RWPE2 (cell line): ENCODE results near the gene TOX3.

Source experiments
- ATAC-seq: fragments of 200-7000 bp; cut with Tn5 transposase; 3 replicates; pipeline ENCODE4 v1.9.1; 2021; ENCODE audit warnings: low read depth
- DNase-seq: peaks from one replicate; pipeline ENCODE4 v3.0.0-alpha.2; 2020; ENCODE audit warnings: low spot score
- H3K27ac ChIP-seq: fragments of 450-650 bp; 2 replicates; pipeline ENCODE4 v1.5.1; 2017; ENCODE audit warnings: mild to moderate bottlenecking; ENCODE audit not compliant: poor library complexity, severe bottlenecking
- H3K27me3 ChIP-seq: fragments of 250-450 bp; sonication (Bioruptor Pico); 2 replicates; pipeline ENCODE4 v1.5.1; 2021; ENCODE audit warnings: mild to moderate bottlenecking, moderate library complexity; ENCODE audit not compliant: insufficient read depth, poor library complexity, severe bottlenecking
- H3K36me3 ChIP-seq: fragments of 250-450 bp; sonication (Bioruptor Pico); 2 replicates; pipeline ENCODE4 v1.5.1; 2020; ENCODE audit warnings: low read depth, mild to moderate bottlenecking, moderate library complexity
- H3K4me1 ChIP-seq: fragments of 250-450 bp; sonication (Bioruptor Pico); 2 replicates; pipeline ENCODE4 v1.5.1; 2021; ENCODE audit warnings: mild to moderate bottlenecking, moderate library complexity; ENCODE audit not compliant: insufficient read depth, poor library complexity, severe bottlenecking
- H3K4me3 ChIP-seq: fragments of 250-450 bp; sonication (Bioruptor Pico); 2 replicates; pipeline ENCODE4 v1.5.1; 2021; ENCODE audit warnings: mild to moderate bottlenecking, moderate library complexity; ENCODE audit not compliant: severe bottlenecking
- H3K9me3 ChIP-seq: fragments of 250-450 bp; sonication (Bioruptor Pico); 2 replicates; pipeline ENCODE4 v1.5.1; 2021; ENCODE audit warnings: mild to moderate bottlenecking, moderate library complexity; ENCODE audit not compliant: severe bottlenecking
- CTCF ChIP-seq: fragments of 450-650 bp; IDR thresholded peaks from one replicate; pipeline ENCODE4 v1.5.1; 2017; ENCODE audit warnings: mild to moderate bottlenecking, moderate library complexity; ENCODE audit not compliant: poor library complexity, severe bottlenecking

The TOX3 gene

GRCh38 chr16:52480237-52480636 is 66.7 kb downstream of the TOX3 start:
- no peak for ATAC-seq
- DNase-seq = no peak
- no peaks in the 10 kb centered on the region for H3K4me1 ChIP-seq
- H3K9me3 ChIP-seq = no peaks in the 10 kb centered on the region
- TF ChIP-seq CTCF = no peak
- H3K27ac ChIP-seq = no peak overlapping the region
- no peaks in the 10 kb centered on the region for H3K36me3 ChIP-seq
- H3K27me3 ChIP-seq = peaks cover 7% of the 10 kb centered on the region
- H3K4me3 ChIP-seq = no peak overlapping the region

- TF ChIP-seq CTCF = no peak
- Histone ChIP-seq H3K27me3 (no peaks in the 10 kb centered on the region), H3K4me3 (no peak overlapping the region), H3K27ac (no peak overlapping the region), H3K4me1 (no peaks in the 10 kb centered on the region), H3K9me3 (no peaks in the 10 kb centered on the region), H3K36me3 (no peaks in the 10 kb centered on the region)
- no peak for ATAC-seq
- no peak for DNase-seq
These were observed 70.8 kb downstream of the TOX3 start for GRCh38 chr16:52476111-52476510.

GRCh38 chr16:52474679-52475078 is 72.3 kb downstream of the TOX3 start:
- no peak overlapping the region for H3K4me3 ChIP-seq

GRCh38 chr16:52473096-52473495 is 73.8 kb downstream of the TOX3 start:
- no peak overlapping the region for H3K27ac ChIP-seq
- no peaks in the 10 kb centered on the region for H3K27me3 ChIP-seq
- H3K36me3 ChIP-seq = no peaks in the 10 kb centered on the region
- ATAC-seq (no peak), DNase-seq (no peak)
- no peak overlapping the region for H3K4me3 ChIP-seq
- no peaks in the 10 kb centered on the region for H3K4me1 ChIP-seq
- H3K9me3 ChIP-seq = no peaks in the 10 kb centered on the region
- no peak for TF ChIP-seq CTCF

More at GRCh38 chr16:52474679-52475078, 72.3 kb downstream of the TOX3 start:
- no peaks in the 10 kb centered on the region for H3K36me3 ChIP-seq
- H3K27me3 ChIP-seq = no peaks in the 10 kb centered on the region
- no peak overlapping the region for H3K27ac ChIP-seq
- no peaks in the 10 kb centered on the region for H3K4me1 ChIP-seq
- H3K9me3 ChIP-seq = no peaks in the 10 kb centered on the region
- DNase-seq (no peak), ATAC-seq (no peak)
- no peak for TF ChIP-seq CTCF

- no peaks in the 10 kb centered on the region for H3K9me3 ChIP-seq
- no peak overlapping the region for H3K4me3 ChIP-seq
- H3K4me1 ChIP-seq = no peaks in the 10 kb centered on the region
- H3K27me3 ChIP-seq = no peaks in the 10 kb centered on the region
- no peak overlapping the region for H3K27ac ChIP-seq
- DNase-seq (no peak), ATAC-seq (no peak)
- TF ChIP-seq CTCF = no peak
- no peaks in the 10 kb centered on the region for H3K36me3 ChIP-seq
These were observed 75.1 kb downstream of the TOX3 start for GRCh38 chr16:52471650-52472370.
